ENCODE results near the gene PLD4. TPM values are rescaled to one million over a fixed set of nuclear protein-coding genes. Genes with fewer than 3 reads are reported as not detected.
"Not testable (repeated sequence)": the region's sequence is repeated elsewhere in the genome, so short reads cannot be mapped to it uniquely, and the experiment has no call there.

Gene PLD4
- total RNA-seq, 1 donor from 2014 or later, result not detected

DNA sequence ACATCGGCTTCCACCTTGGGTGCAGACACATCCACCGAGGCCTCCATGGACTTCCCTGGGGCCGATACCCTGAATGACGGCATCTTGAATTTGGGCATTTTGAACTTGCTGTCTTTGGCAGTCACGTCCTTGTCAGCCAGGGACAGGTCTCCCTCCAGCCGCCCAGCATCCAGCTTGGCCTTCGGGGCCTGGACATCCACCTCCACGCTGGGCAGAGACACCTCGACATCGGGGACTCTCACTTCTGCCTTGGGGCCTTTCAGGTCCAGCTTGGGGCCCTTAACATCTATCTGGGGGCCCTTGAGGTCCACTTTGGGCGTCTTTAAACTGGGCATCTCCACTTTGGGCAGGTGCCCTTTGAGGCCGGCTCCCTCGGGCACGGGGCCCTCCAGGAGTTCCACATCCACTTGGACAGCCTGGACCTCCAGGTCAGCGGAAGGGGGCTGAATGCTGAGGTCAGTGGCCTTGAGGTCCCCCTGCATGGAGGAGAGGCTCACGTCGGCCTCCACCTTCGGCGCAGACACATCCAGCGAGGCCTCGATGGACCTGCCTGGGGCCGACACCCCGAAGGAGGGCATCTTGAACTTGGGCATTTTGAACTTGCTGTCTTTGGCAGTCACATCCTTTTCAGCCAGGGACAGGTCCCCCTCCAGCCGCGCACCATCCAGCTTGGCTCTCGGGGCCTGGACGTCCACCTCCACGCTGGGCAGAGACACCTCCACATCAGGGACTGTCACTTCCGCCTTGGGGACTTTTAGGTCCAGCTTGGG, 19.9 kb downstream of the PLD4 start:
- H3K4me1 ChIP-seq; H3K4me3 ChIP-seq; H3K9me3 ChIP-seq; DNase-seq (ENCODE audit: low spot score in 2 of 2); intact Hi-C loops (cut with DNase I); H3K27me3 ChIP-seq; H3K27ac ChIP-seq: not testable (repeated sequence)
- H3K36me3 ChIP-seq, result peaks cover 3 to 14% of the 10 kb centered on the region in 2 donors

DNA sequence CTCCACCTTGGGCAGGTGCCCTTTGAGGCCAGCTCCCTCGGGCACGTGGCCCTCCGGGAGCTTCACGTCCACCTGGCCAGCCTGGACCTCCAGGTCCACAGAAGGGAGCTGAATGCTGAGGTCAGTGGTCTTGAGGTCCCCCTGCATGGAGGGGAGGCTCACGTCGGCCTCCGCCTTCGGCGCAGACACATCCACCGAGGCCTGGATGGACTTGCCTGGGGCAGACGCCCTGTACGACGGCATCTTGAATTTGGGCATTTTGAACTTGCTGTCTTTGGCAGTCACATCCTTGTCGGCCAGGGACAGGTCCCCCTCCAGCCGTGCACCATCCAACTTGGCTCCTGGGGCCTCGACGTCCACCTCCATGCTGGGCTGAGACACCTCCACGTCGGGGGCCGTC, 20.6 kb downstream of the PLD4 start:
- DNase-seq (ENCODE audit: low spot score in 2 of 2); H3K27me3 ChIP-seq; intact Hi-C loops (cut with DNase I); H3K4me3 ChIP-seq; H3K9me3 ChIP-seq; H3K27ac ChIP-seq; H3K4me1 ChIP-seq: not testable (repeated sequence)
- peaks cover 3 to 11% of the 10 kb centered on the region in 2 donors for H3K36me3 ChIP-seq

GRCh38 chr14:104945986-104946965, 21.6 kb downstream of the PLD4 start:
- H3K27ac ChIP-seq; intact Hi-C loops (cut with DNase I); DNase-seq (ENCODE audit: low spot score in 2 of 2); H3K4me3 ChIP-seq; H3K9me3 ChIP-seq; H3K4me1 ChIP-seq; H3K27me3 ChIP-seq; H3K36me3 ChIP-seq: not testable (repeated sequence)

GRCh38 chr14:104947201-104947600, 22.5 kb downstream of the PLD4 start:
- DNase-seq (ENCODE audit: low spot score in 2 of 2); H3K9me3 ChIP-seq; H3K27me3 ChIP-seq; H3K4me1 ChIP-seq; H3K27ac ChIP-seq; intact Hi-C loops (cut with DNase I); H3K36me3 ChIP-seq; H3K4me3 ChIP-seq: not testable (repeated sequence)

DNA sequence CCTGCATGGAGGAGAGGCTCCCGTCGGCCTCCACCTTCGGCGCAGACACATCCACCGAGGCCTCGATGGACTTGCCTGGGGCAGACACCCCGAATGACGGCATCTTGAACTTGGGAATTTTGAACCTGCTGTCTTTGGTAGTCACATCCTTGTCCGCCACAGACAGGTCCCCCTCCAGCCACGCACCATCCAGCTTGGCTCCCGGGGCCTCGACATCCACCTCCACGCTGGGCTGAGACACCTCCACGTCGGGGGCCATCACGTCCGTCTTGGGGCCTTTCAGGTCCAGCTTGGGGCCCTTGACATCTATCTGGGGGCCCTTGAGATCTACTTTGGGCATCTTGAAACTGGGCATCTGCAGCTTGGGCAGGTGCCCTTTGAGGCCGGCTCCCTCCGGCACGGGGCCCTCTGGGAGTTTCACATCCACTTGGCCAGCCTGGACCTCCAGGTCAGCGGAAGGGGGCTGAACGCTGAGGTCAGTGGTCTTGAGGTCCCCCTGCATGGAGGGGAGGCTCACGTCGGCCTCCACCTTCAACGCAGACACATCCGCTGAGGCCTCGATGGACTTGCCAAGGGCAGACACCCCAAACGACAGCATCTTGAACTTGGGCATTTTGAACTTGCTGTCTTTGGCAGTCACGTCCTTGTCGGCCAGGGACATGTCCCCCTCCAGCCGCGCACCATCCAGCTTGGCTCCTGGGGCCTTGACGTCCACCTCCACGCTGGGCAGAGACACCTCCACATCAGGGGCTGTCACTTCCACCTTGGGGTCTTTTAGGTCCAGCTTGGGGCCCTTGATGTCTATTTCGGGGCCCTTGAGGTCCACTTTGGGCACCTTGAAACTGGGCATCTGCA, 23.4 kb downstream of the PLD4 start:
- H3K4me1 ChIP-seq; H3K27ac ChIP-seq; H3K9me3 ChIP-seq; H3K27me3 ChIP-seq; intact Hi-C loops (cut with DNase I); H3K36me3 ChIP-seq; H3K4me3 ChIP-seq; DNase-seq (ENCODE audit: low spot score in 2 of 2): not testable (repeated sequence)

DNA sequence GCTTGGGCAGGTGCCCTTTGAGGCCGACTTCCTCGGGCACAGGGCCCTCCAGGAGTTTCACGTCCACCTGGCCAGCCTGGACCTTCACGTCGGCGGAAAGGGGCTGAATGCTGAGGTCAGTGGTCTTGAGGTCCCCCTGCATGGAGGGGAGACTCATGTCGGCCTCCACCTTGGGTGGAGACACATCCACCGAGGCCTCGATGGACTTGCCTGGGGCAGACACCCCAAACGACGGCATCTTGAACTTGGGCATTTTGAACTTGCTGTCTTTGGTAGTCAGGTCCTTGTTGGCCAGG, 24.0 kb downstream of the PLD4 start:
- DNase-seq (ENCODE audit: low spot score in 2 of 2), result no peak
- intact Hi-C loops (cut with DNase I), result no loop called here

DNA sequence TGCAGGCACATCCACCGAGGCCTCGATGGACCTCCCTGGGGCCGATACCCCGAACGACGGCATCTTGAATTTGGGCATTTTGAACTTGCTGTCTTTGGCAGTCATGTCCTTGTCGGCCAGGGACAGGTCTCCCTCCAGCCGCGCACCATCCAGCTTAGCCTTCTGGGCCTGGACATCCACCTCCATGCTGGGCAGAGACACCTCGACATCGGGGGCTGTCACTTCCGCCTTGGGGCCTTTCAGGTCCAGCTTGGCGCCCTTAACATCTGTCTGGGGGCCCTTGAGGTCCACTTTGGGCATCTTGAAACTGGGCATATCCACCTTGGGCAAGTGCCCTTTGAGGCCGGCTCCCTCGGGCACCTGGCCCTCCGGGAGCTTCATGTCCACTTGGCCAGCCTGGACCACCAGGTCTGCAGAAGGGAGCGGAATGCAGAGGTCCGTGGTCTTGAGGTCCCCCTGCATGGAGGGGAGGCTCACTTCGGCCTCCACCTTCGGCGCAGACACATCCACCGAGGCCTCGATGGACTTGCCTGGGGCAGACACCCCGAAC, 24.8 kb downstream of the PLD4 start:
- H3K36me3 ChIP-seq, result peaks cover 0 to 12% of the 10 kb centered on the region in 2 donors
- DNase-seq (ENCODE audit: low spot score in 2 of 2); H3K27me3 ChIP-seq; H3K9me3 ChIP-seq; intact Hi-C loops (cut with DNase I); H3K4me1 ChIP-seq; H3K4me3 ChIP-seq; H3K27ac ChIP-seq: not testable (repeated sequence)

More for the DNA sequence above, 24.0 kb downstream of the PLD4 start:
- Histone ChIP-seq H3K4me3 (no peak overlapping the region), H3K9me3 (no peaks in the 10 kb centered on the region), H3K4me1 (no peaks in the 10 kb centered on the region), H3K36me3 (peaks cover 0 to 5% of the 10 kb centered on the region in 2 donors), H3K27me3 (no peaks in the 10 kb centered on the region), H3K27ac (no peak overlapping the region)
- TF ChIP-seq, protein P1, sequence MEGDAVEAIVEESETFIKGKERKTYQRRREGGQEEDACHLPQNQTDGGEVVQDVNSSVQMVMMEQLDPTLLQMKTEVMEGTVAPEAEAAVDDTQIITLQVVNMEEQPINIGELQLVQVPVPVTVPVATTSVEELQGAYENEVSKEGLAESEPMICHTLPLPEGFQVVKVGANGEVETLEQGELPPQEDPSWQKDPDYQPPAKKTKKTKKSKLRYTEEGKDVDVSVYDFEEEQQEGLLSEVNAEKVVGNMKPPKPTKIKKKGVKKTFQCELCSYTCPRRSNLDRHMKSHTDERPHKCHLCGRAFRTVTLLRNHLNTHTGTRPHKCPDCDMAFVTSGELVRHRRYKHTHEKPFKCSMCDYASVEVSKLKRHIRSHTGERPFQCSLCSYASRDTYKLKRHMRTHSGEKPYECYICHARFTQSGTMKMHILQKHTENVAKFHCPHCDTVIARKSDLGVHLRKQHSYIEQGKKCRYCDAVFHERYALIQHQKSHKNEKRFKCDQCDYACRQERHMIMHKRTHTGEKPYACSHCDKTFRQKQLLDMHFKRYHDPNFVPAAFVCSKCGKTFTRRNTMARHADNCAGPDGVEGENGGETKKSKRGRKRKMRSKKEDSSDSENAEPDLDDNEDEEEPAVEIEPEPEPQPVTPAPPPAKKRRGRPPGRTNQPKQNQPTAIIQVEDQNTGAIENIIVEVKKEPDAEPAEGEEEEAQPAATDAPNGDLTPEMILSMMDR (IDR thresholded peaks at IDR 0.05), result no peak

DNA sequence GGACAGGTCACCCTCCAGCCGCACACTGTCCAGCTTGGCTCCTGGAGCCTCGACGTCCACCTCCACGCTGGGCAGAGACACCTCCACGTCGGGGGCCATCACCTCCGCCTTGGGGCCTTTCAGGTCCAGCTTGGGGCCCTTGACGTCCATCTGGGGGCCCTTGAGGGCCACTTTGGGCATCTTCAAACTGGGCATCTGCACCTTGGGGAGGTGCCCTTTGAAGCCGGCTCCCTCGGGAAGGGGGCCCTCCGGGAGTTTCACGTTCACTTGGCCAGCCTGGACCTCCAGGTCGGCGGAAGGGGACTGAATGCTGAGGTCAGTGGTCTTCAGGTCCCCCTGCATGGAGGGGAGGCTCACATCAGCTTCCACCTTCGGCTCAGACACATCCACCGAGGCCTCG, 25.3 kb downstream of the PLD4 start:
- DNase-seq (ENCODE audit: low spot score in 2 of 2), result no peak
- intact Hi-C loops (cut with DNase I), result no loop called here
- TF ChIP-seq, protein P1 (IDR thresholded peaks at IDR 0.05), result no peak
- no peaks in the 10 kb centered on the region for H3K4me1 ChIP-seq
- peaks cover 5 to 17% of the 10 kb centered on the region in 2 donors for H3K36me3 ChIP-seq
- H3K9me3 ChIP-seq, result no peaks in the 10 kb centered on the region
- no peaks in the 10 kb centered on the region for H3K27me3 ChIP-seq
- no peak overlapping the region for H3K27ac ChIP-seq
- H3K4me3 ChIP-seq, result no peak overlapping the region

DNA sequence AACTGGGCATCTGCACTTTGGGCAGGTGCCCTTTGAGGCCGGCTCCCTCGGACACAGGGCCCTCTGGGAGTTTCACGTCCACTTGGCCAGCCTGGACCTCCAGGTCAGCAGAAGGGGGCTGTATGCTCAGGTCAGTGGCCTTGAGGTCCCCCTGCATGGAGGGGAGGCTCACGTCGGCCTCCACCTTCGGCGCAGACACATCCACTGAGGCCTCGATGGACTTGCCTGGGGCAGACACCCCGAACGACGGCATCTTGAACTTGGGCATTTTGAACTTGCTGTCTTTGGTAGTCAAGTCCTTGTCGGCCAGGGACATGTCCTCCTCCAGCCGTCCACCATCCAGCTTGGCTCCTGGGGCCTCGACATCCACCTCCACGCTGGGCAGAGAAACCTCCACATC, 26.0 kb downstream of the PLD4 start:
- intact Hi-C loops (cut with DNase I); H3K27ac ChIP-seq; H3K27me3 ChIP-seq; H3K9me3 ChIP-seq; DNase-seq (ENCODE audit: low spot score in 2 of 2); H3K4me1 ChIP-seq; H3K4me3 ChIP-seq: not testable (repeated sequence)
- H3K36me3 ChIP-seq, result peaks cover 7 to 21% of the 10 kb centered on the region in 2 donors

- DNase-seq (ENCODE audit: low spot score in 2 of 2); H3K4me1 ChIP-seq; H3K4me3 ChIP-seq; H3K27ac ChIP-seq; H3K27me3 ChIP-seq; intact Hi-C loops (cut with DNase I); H3K9me3 ChIP-seq: not testable (repeated sequence)
- H3K36me3 ChIP-seq, result peaks cover 7 to 27% of the 10 kb centered on the region in 2 donors
These were observed 27.4 kb downstream of the PLD4 start for GRCh38 chr14:104951863-104952657.

Measured in ascending aorta (tissue), 2 donors.